Hepatocyte (in vitro differentiated cells): ENCODE results near the gene ATP6V1B1.

Experiments used
- EZH2 ChIP-seq: fragments of 200-600 bp; sonication (generic); IDR thresholded peaks from 2 replicates; pipeline ENCODE4 v1.6.1; 2016; ENCODE audit warnings: antibody characterized with exemption, mild to moderate bottlenecking, borderline replicate concordance
- TF ChIP-seq, protein P1 (sequence below): fragments of 200-600 bp; sonication (generic); IDR thresholded peaks from 2 replicates; pipeline ENCODE4 v1.5.1; 2016; ENCODE audit warnings: antibody characterized with exemption, mild to moderate bottlenecking; ENCODE audit not compliant: poor library complexity

GRCh38 chr2:70895249-70895648, 40.5 kb upstream of the ATP6V1B1 start:
- TF ChIP-seq, protein P1, sequence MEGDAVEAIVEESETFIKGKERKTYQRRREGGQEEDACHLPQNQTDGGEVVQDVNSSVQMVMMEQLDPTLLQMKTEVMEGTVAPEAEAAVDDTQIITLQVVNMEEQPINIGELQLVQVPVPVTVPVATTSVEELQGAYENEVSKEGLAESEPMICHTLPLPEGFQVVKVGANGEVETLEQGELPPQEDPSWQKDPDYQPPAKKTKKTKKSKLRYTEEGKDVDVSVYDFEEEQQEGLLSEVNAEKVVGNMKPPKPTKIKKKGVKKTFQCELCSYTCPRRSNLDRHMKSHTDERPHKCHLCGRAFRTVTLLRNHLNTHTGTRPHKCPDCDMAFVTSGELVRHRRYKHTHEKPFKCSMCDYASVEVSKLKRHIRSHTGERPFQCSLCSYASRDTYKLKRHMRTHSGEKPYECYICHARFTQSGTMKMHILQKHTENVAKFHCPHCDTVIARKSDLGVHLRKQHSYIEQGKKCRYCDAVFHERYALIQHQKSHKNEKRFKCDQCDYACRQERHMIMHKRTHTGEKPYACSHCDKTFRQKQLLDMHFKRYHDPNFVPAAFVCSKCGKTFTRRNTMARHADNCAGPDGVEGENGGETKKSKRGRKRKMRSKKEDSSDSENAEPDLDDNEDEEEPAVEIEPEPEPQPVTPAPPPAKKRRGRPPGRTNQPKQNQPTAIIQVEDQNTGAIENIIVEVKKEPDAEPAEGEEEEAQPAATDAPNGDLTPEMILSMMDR = no peak
- TF ChIP-seq EZH2 = no peak
